ENCODE measurements around the gene DNTT.

GRCh38 chr10:96269438-96270300 is 34.6 kb upstream of the DNTT start:
- TF ChIP-seq CTCF (conservative IDR thresholded peaks at IDR 0.05; ENCODE audit: low read depth in 2 of 2), result no peak
- no peak for TF ChIP-seq EZH2 (IDR thresholded peaks at IDR 0.05; ENCODE audit: low read depth, unreplicated experiment)
- no peak for TF ChIP-seq CREB1 (CRISPR knock-in tag; IDR thresholded peaks at IDR 0.05; ENCODE audit: low read depth)
- TF ChIP-seq EZH2phosphoT487 (IDR thresholded peaks at IDR 0.05; ENCODE audit: unreplicated experiment), result no peak

Measured in GM23338 (cell line).